ENCODE measurements around the gene CCDC92.

The CCDC92 gene, protein sequence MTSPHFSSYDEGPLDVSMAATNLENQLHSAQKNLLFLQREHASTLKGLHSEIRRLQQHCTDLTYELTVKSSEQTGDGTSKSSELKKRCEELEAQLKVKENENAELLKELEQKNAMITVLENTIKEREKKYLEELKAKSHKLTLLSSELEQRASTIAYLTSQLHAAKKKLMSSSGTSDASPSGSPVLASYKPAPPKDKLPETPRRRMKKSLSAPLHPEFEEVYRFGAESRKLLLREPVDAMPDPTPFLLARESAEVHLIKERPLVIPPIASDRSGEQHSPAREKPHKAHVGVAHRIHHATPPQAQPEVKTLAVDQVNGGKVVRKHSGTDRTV

DNA sequence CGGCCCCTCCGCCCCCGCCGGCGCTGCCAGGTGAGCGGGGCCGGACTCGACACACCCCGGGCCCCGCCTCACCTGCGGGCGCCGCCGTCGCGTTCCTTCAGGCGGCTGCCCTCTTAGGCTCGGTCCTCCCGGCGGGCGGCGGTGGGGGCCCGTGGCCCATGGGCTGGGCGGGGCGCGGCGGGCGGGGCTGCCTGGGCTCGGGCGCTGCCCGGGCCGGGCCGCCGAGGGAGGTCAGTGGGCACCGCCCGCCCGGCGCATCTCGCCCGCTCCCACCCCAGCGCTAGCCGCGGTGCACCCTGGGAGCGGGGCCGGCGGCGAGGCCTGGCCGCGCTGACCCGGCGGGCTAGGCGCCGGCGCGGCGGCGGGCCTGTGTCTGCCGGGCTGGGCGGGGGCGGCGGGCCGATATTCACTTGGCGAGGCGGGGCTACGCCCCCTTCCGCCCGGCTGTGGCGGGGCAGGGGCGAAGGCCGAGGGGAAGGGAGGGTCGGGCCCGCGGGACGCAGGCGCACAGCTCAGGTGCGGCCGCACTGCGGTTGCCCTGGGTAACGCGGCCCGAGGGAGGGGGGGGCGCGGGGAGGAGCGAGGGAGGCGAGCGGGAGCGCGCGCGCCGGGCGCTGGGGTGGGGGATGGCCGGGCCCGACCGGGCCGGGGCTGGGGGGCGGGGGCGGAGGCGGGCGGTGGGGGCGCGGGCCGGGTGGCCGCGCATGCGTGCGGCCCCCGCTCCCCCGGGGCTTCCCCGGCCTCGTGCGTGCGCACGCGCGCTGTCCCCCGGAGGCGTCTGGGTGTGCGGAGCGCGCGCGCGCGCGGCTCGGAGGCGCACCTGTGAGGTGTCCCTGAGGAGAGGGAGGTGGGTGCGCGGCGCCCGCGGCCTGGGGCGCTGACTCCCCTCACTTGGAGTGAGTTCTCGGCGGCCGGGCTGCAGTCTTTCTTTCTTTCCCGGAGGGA, at the start of gene CCDC92, which contains the start of gene ZNF664:
CCDC92 (minus strand) TSS at position 375 of the 945 bp plus-strand sequence. CDS start 28,526 bp downstream, outside the sequence.
ZNF664 (plus strand) TSS at position 759 of the 945 bp plus-strand sequence. CDS start 38,930 bp downstream, outside the sequence.
- peak; percentile 91 for DNase-seq (ENCODE audit: low read depth)

DNA sequence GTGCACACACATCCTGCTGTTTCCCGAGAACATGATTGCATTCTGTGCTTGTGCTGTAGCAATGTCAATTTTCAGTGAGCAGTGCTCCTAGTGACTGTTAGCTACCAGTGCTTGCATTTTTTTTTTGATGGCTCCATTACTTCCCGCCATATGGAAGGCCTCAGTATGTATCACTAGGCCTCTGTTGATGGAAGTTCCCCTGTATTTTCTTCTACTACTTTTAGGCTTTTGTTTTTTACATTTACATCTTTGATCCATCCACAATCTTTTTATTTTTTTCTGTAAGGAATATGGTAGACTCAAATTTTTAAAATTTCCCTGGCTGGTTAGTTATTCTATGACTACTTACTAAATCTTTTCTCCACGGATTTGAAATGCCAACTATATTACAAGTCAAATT, 49.5 kb upstream of the CCDC92 start:
- no peak for DNase-seq (ENCODE audit: low read depth)

DNA sequence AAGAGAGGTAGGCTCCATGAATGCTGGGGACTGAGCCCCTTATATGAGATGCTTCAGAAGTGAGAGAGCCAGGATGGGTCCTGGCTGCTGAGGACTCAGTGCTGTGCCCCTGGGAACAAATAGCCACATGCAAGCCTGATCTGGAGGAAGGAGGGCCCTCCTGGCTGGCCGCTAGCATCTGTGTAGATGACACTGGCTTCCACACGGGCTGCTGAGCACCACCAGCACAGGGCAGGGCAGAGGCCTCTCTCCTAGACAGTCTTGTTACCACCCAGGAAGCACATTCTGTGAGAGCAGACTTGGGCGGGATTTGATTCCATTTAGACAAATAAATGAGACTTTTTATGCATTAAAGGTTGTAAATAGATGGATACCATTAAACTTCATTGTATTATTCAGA, 48.4 kb upstream of the CCDC92 start:
- DNase-seq (ENCODE audit: low read depth): no peak

DNA sequence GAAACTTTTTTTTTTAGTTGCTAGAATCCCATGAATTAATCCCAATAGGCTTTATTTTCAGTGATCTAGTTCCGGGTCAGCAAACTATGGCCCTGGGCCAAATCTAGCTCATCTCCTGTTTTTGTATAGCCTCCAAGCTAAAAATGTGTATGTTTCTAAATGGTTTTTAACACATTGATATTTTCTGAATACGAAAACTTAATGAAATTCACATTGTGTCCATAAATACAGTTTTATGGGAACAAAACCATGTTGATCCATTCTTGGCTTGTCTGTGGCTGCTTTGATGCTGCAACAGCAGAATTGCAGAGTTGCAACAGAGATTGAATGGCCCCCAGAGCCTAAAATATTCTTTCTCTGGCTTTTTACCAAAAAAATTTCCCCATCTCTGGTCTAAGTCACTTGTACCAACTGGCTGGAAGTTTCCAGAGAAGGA, 47.9 kb upstream of the CCDC92 start:
- DNase-seq (ENCODE audit: low read depth): no peak

DNA sequence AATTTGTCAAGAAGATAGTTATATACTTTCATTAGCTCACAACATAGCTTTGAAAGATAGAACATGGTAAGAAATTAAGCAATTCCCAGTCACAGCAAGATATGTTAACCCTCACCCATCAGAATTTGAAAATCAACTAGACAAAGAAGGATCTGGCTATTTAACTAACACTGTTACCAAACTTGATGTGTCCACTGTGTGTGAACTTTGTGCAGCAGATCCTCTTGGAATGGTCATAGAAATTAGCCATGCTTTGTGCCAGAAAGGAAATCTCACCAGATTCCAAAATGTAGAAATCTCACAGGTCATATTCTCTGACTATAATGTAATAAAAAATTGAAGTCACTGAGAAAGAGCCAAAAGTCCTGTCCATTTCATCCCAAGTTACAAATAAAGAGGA, 46.5 kb upstream of the CCDC92 start:
- DNase-seq (ENCODE audit: low read depth): no peak

DNA sequence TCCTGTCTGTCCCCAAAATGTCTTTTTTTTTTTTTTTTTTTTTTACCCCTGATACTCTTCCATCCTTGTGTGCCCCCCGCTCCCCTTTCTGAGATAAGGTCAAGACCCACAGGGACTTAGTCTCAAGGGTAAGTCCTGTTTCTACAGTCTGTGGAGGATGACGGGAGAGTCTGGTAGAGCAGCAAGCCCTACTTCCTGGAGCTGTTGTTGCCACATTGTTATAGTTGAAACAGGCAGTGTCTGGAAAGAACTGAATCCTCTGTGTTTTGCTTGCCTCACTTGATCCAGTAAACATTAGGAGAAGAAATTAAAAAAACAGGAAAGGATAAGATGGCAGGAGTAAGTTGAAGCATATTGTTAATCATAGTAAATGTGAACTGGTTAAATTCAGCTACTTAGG, 45.9 kb upstream of the CCDC92 start:
- DNase-seq (ENCODE audit: low read depth): no peak

DNA sequence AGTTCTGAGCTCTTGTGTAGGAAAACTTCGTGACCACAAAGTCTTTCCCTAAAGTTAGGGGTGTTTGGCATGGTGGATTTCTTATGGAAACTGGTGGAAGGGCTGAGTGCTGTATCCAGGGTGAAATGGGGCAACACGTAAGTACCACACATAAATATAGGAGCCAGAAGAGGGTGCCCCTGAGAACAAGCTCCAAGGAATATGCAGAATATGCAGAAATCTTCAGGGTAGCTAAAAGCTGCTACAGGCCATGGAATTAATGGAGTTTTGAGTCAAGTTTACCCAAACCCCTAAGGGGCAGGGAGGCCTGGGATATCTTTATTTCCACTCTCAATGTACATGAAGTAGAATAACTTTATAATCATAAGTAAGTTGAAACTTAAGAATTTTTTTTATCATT, 44.4 kb upstream of the CCDC92 start:
- DNase-seq (ENCODE audit: low read depth): no peak

DNA sequence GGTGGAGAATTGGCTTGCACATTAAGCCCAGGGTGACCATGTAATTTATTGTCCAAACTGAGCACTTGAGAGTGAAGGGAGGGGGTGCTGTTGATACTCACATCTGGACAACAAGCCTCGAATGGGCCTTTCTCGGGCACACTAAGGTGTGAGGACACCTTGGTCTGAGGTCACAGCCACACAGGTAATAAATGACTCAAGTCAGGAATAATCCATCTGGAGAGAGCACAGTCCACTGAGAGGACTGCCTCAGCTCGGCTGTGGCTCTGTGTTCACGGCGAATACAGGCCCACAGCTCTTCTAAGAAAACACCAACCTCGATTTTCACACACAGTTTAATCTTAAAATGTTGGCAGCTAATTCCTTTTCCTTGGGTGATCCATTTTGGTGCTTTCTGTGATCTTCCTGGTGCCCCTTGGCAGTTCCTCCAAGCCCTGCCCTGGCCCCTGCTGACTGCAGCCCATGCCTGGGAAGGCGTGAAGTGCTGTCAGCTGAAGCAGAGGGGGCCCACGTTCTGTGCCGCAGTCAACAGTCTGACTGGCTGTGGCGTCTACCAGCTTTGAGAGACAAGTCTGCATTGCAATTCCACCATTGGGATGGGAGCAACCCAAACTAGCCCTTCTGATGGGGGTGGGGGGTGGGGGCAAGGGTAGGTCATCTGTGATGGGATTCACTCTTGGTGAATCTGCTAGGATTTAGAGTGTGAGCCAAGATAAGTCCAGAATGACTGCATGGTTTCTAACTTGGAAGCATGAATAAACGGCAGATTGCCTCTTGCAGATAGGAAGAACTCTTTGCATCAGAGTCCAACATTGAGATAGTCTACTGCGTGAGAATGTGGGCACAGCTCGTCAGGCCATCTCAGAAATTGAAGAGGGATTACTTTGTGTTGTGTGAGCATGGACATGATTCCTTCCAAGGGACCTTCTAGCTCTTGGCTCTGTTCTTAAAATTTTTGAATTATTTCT, 43.1 kb upstream of the CCDC92 start:
- DNase-seq (ENCODE audit: low read depth): no peak

DNA sequence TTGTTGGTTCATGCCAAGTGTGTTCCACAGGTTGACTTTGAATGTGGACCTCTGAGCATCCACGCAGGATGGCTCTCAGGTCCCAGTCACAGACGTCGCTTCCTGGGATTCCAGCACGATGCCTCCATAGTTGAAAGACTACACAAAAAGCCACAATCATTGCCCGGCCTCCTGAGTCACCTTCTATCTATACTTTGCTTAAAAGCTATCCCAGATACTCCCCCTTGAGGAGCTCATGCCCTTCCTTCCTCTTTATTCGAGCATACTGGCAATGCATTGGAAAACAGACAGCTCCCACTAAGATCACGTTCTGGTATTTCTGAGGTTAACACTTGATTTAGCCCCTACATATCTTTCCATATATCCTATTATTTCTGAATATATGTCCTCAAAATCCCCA, 40.4 kb upstream of the CCDC92 start:
- no peak for DNase-seq (ENCODE audit: low read depth)

DNA sequence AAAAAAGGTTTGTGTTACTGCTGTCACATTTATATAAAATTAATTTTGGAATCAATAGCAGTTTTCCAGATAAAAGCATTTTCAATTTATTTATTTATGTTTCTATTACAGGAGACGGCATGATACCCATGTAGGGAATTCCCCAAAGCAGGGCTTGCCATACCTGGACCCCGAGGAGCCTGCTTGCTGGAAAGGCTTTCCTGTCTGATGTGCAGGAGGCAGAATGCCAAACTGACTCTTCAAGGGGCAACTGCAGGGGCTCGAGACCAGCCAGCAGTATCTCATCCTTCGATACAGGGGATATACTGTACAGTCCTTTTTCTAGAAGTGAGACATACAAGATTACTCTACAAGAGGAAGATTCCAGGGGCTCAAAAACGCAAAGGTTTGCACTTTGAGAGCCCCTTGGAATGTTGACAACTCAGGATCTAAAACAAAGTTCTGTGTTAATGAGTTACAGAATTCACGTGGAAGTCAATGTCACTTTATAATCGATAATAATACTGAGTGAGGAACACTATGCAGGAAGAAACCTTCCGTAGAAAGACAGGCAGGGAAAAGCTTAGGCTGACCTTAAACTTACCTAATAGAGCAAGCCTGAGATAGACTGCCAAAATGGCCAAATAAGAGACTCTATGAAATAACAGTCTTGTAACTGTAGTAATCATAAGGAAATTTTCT, 38.9 kb upstream of the CCDC92 start:
- DNase-seq (ENCODE audit: low read depth): no peak

DNA sequence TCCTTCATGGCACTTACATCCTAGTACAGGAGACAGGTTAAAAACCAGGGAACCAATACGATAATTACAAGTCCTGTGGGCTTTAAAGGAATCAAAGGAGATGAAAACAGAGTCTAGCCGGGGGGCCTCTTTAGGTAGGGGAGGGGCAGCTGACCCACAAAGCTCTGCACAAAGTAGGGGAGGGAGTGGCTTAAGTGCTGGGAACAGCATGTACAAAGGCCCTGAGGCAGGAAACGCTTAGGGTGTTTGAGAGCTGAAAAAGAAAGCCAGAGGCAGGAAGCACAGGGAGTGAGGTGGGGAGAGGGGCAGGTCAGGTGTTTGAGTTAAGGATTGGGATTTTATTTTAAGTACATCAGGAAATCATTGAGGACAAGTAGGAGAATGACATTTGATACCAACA, 38.1 kb upstream of the CCDC92 start:
- no peak for DNase-seq (ENCODE audit: low read depth)

DNA sequence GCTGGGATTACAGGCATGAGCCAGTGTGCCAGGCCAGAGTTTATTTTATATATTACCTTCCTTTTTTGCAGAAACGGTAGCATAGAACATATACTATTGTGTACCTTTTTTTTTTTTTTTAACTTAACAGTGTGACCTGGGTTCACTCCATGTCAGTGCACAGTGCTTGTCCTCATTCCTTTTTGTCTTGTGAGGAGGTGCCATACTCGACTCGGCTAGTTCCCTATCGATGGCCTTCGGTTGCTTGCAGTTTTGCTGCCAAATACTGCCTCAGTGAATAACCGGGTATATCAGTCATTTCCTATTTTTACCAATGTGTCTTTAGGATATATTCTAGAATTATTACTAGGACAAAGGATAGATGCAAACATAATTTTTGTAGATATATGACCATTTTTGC, 37.1 kb upstream of the CCDC92 start:
- DNase-seq (ENCODE audit: low read depth): no peak

DNA sequence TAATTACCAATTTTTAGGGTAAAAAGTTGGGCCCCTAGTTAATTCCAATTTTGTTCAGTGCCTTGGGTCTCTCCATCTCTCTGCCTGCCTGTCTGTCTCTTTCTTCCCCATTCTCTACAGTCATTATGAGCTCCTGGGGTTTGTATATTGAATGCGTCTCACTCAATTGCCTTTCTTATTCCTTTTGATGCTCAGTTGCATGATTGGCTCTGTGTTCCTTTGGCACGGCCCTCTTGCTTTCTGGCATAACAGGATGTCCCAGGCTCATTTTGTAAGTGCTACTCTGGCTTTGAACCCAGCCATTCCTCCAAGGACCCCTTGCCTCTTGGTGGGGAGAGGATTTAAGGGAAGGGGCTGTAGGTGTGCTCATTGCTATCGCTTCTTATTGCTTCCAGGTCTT, 36.0 kb upstream of the CCDC92 start:
- no peak for DNase-seq (ENCODE audit: low read depth)

DNA sequence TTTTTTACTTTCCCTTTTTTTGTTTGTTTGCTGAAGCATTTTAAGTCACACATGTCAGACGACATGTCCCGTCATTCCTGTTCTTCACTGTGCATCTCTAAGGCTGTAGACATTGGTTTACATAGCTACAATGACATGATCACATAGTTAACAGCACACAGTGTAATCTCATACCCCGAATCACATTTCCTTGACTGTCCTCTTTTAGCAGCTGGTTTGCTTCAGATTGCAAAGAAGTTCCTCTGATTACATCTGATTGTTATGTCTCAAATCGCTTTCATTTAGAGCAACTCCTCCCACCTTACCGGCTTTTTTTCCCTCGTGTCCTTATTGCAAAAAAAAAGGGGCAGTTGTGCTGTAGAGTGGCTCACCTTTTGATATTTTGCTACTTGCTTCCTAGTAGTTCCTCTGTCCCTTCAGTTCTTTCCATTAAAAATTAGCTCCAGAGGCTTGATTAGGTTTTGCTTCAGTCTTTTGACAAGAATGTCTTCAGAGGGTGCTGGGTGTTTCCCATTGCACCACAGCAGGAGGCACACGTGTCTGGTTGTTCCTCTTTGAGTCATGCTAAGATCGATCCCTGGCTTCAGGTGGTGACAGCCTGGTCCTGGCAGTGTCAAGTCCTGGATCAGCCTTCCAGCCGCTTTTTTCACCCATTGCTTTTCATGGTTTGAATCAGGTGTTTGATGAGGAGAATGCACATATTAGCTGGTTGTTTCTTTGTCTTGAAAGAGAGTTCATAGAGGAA, 35.4 kb upstream of the CCDC92 start:
- DNase-seq (ENCODE audit: low read depth): no peak

DNA sequence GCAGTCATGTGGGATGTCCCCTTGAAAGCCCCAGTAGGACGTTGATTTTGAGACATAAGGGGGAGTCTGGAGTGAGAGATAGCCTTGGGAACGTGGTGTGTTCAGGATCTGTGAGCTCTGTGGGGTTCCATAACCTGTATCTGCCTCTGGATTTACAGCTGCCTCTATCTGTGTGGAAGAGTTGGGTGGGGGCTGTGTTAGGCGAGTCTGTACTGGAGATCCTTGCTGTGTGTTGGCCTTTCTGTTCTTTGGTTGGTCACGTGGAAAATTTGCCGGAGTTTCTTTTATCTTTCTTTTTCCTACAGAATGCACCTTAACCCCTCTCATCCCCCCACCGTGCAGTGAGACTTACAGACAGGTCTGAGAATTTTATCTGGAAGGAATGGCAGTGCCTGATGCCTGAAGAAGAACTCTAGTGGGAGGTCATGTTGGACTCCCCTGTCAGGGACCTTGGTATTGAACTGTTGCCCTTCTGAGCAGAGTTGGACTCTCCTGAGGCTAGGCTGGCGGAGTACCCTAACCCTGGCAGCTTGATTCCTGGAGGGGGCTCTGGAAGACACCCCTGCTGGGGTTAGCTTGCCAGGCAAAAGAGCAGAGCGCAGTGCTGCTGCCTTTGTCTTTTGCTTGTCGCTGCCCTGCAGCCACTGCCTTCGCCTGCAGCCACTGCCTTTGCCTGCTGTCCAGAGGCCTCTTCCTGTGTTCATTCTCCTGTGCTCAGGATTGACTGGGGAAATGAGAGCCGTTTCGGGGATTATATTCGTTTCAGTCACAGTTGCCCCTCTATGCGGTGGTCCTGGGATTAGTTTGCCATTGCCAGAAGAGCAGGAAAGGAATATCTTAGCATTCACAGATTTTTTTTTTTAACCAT, 34.4 kb upstream of the CCDC92 start:
- DNase-seq (ENCODE audit: low read depth): no peak

DNA sequence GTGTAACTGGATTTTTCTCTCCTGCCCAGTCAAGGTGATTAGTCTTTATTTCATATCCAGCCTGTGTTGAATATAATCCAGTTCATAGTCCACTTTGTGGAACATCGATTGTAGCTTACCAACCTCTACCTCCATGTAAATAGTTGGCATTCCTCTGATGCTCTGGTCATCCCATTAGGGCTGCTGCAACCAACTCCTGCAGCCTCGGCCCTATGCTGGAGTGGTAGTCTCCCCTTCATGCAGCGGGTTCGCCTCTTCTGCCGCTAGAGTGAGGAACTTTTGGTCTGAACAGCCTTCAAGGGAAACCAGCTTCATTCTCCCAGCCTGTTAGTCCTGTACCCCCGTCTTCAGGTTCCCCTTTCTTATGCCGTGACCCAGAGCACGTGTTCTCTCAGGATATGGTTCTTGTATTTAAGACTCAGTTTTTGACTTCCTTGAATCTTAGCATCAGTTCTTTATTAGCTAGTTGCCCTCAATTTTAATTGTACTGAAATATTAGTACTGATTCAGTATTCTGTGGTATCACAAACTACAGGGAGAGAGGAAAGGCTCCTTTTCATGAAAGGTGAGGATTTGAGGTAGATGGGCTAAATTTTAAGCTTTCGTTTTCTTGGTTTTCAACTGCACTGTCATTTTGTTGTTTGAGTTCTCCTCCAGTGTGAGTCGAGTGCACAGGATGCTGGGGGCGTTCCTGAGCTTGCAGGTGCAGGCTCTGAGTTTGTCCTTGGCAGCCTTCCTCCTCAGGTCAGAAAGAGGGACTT, 33.6 kb upstream of the CCDC92 start:
- no peak for DNase-seq (ENCODE audit: low read depth)

DNA sequence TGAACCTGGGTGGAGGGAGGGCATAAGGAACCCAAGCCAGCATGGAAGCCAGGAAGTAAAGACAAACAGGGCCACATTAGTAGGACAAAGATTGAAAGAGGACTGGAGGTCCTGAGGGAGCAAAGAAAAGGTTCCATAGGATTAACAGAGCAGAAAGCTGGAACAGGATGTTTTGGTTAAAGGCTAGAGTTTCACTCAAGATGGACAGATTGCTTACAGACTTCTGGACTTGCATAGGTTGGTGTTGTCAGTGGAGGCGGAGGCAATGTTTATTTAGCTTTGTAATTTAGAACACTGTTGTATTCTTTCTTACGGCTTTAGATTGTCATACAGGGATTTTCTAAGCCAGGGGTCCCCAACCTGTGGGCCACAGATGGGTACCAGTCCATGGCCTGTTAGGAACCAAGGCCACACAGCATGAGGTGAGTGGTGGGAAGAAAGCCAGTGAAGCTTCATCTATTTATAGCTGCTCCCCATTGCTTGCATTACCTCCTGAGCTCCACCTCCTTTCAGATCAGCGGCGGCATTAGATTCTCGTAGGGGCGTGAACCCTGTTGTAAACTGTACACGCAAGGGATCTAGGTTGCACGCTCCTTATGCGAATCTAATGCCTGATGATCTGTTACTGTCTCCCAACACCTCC, 31.7 kb upstream of the CCDC92 start:
- no peak for DNase-seq (ENCODE audit: low read depth)

DNA sequence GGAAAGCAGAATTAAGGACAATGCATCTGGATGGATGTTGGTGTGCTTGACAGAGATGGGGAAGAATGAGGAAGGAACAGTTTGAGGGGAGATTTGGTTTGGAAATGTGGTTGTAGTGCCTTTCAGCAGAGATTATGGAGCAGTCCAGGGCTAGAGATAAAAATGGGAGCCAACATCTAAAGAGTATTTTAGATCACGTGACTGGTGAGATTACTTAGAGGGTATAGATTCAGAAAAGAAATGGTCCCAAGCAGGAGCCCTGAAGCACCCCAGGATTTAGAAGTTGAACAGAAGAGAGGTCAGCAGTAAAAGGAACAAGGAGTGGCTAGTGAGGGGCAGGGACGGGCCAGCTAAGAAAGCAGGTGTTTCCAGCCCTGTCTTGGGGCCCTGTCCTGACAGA, 30.0 kb upstream of the CCDC92 start:
- no peak for DNase-seq (ENCODE audit: low read depth)
